OCI-M1 (cell line): ENCODE results near the gene CLTA.
"Not testable (repeated sequence)": the region's sequence is repeated elsewhere in the genome, so short reads cannot be mapped to it uniquely, and the experiment has no call there.

Experiments used
- DNase-seq: peaks from one replicate; lab custom pipeline; 2025; lab: John Stamatoyannopoulos, UW

The CLTA gene

GRCh38 chr9:36158917-36159316, 31.8 kb upstream of the CLTA start:
- DNase-seq = no peak

- DNase-seq = not testable (repeated sequence)
These were observed 31.2 kb upstream of the CLTA start for GRCh38 chr9:36159509-36159908.

- DNase-seq = not testable (repeated sequence)
These were observed 30.6 kb upstream of the CLTA start for GRCh38 chr9:36160126-36160525.

GRCh38 chr9:36161187-36161586, 29.5 kb upstream of the CLTA start:
- no peak for DNase-seq

- DNase-seq = no peak
These were observed 28.4 kb upstream of the CLTA start for GRCh38 chr9:36162211-36162738.

GRCh38 chr9:36163049-36163785, 27.5 kb upstream of the CLTA start:
- DNase-seq = no peak

- DNase-seq = no peak
These were observed 26.9 kb upstream of the CLTA start for GRCh38 chr9:36163786-36164170.

GRCh38 chr9:36164372-36164771, 26.3 kb upstream of the CLTA start:
- DNase-seq = no peak

- DNase-seq = no peak
These were observed 25.7 kb upstream of the CLTA start for GRCh38 chr9:36164989-36165388.

- DNase-seq = no peak
These were observed 24.9 kb upstream of the CLTA start for GRCh38 chr9:36165826-36166167.

GRCh38 chr9:36166168-36166927, 24.4 kb upstream of the CLTA start:
- DNase-seq = peak; percentile 91

- no peak for DNase-seq
These were observed 21.6 kb upstream of the CLTA start, which contains the start of gene CCIN for GRCh38 chr9:36169166-36169565. TSS of gene CCIN (plus strand) at chr9:36169388. CDS start at chr9:36169503, 115 bp downstream.

GRCh38 chr9:36169708-36170107, 21.0 kb upstream of the CLTA start:
- DNase-seq = no peak

GRCh38 chr9:36170531-36170930, 20.2 kb upstream of the CLTA start:
- no peak for DNase-seq

- DNase-seq = no peak
These were observed 16.9 kb upstream of the CLTA start for GRCh38 chr9:36173861-36174260.

- DNase-seq = no peak
These were observed 16.4 kb upstream of the CLTA start for GRCh38 chr9:36174271-36174670.

- no peak for DNase-seq
These were observed 16.0 kb upstream of the CLTA start for GRCh38 chr9:36174731-36175130.

GRCh38 chr9:36175209-36175608, 15.5 kb upstream of the CLTA start:
- not testable (repeated sequence) for DNase-seq

GRCh38 chr9:36176496-36176895, 14.2 kb upstream of the CLTA start:
- not testable (repeated sequence) for DNase-seq

GRCh38 chr9:36177571-36177970, 13.2 kb upstream of the CLTA start:
- no peak for DNase-seq

GRCh38 chr9:36180243-36180642, 10.5 kb upstream of the CLTA start:
- DNase-seq = not testable (repeated sequence)

GRCh38 chr9:36187414-36187813, 3.3 kb upstream of the CLTA start:
- no peak for DNase-seq

- DNase-seq = no peak
These were observed 2.5 kb upstream of the CLTA start for GRCh38 chr9:36188212-36188611.
